Glutamatergic neuron (in vitro differentiated cells): ENCODE measurements around the gene SPPL2C. TPM values are rescaled to one million over a fixed set of nuclear protein-coding genes. Genes with fewer than 3 reads are reported as not detected.
A peak's percentile ranks its signal among the peaks of the same experiment; 100 is the strongest.

Experiments
- DNase-seq: peaks from one replicate; pipeline ENCODE4 v3.0.0; 2022
- H3K27ac Mint-ChIP-seq: one replicate; pipeline ENCODE4 v1.8.0; 2020; ENCODE audit warnings: mild to moderate bottlenecking, mixed read lengths, inconsistent platforms; ENCODE audit not compliant: unreplicated experiment
- H3K27me3 Mint-ChIP-seq: one replicate; pipeline ENCODE4 v1.8.0; 2020; ENCODE audit warnings: mild to moderate bottlenecking, moderate library complexity, mixed read lengths, inconsistent platforms; ENCODE audit not compliant: unreplicated experiment
- H3K36me3 Mint-ChIP-seq: one replicate; pipeline ENCODE4 v1.8.0; 2020; ENCODE audit warnings: mild to moderate bottlenecking, mixed read lengths, inconsistent platforms; ENCODE audit not compliant: unreplicated experiment
- H3K4me1 Mint-ChIP-seq: one replicate; pipeline ENCODE4 v1.8.0; 2020; ENCODE audit warnings: mild to moderate bottlenecking, low read depth, mixed read lengths, inconsistent platforms; ENCODE audit not compliant: unreplicated experiment
- H3K4me3 Mint-ChIP-seq: one replicate; pipeline ENCODE4 v1.8.0; 2020; ENCODE audit warnings: mild to moderate bottlenecking, mixed read lengths, inconsistent platforms; ENCODE audit not compliant: unreplicated experiment
- H3K9me3 Mint-ChIP-seq: one replicate; pipeline ENCODE4 v1.8.0; 2020; ENCODE audit warnings: mild to moderate bottlenecking, moderate library complexity, mixed read lengths, inconsistent platforms; ENCODE audit not compliant: unreplicated experiment
- CTCF ChIP-seq: fragments of 200-600 bp; sonication (generic); IDR thresholded peaks from one replicate; pipeline ENCODE4 v1.5.0; 2021; ENCODE audit not compliant: partially characterized antibody, unreplicated experiment
- total RNA-seq: library from RNA; stranded (reverse); fragmentation: NEBNext Ultra II Directional; extraction: Animal tissue kit (Norgen Biotek cat#: 25700); gene quantifications from one replicate; pipeline ENCODE4 v1.2.1, GENCODE V29; 2021; ENCODE audit not compliant: unreplicated experiment

Gene SPPL2C
- total RNA-seq, 1 donor from 2014 or later: not detected

GRCh38 chr17:45851873-45852272 lies 7.2 kb downstream of the SPPL2C start:
- DNase-seq: no peak
- Mint-ChIP-seq H3K4me3 (no peak overlapping the region), H3K4me1 (peaks cover 7% of the 10 kb centered on the region), H3K9me3 (peaks cover 6% of the 10 kb centered on the region), H3K36me3 (no peaks in the 10 kb centered on the region), H3K27ac (no peak overlapping the region), H3K27me3 (peaks cover 5% of the 10 kb centered on the region)
- no peak for TF ChIP-seq CTCF

- peak; percentile 97 for TF ChIP-seq CTCF
- H3K36me3 Mint-ChIP-seq: no peaks in the 10 kb centered on the region
- H3K27me3 Mint-ChIP-seq: peaks cover 5% of the 10 kb centered on the region
- H3K9me3 Mint-ChIP-seq: peaks cover 8% of the 10 kb centered on the region
- no peak overlapping the region for H3K27ac Mint-ChIP-seq
- H3K4me1 Mint-ChIP-seq: peaks cover 9% of the 10 kb centered on the region
- no peak overlapping the region for H3K4me3 Mint-ChIP-seq
- DNase-seq: peak; percentile 72
Measured at GRCh38 chr17:45852535-45853297, 8.0 kb downstream of the SPPL2C start.

GRCh38 chr17:45854209-45854608 lies 9.5 kb downstream of the SPPL2C start:
- peaks cover 5% of the 10 kb centered on the region for H3K27me3 Mint-ChIP-seq
- H3K4me3 Mint-ChIP-seq: no peak overlapping the region
- no peaks in the 10 kb centered on the region for H3K36me3 Mint-ChIP-seq
- H3K9me3 Mint-ChIP-seq: peaks cover 8% of the 10 kb centered on the region
- DNase-seq: no peak
- H3K27ac Mint-ChIP-seq: no peak overlapping the region
- H3K4me1 Mint-ChIP-seq: peaks cover 13% of the 10 kb centered on the region
- TF ChIP-seq CTCF: no peak

- TF ChIP-seq CTCF: no peak
- no peak overlapping the region for H3K4me3 Mint-ChIP-seq
- DNase-seq: no peak
- H3K27me3 Mint-ChIP-seq: peaks cover 5% of the 10 kb centered on the region
- H3K9me3 Mint-ChIP-seq: peaks cover 8% of the 10 kb centered on the region
- no peaks in the 10 kb centered on the region for H3K36me3 Mint-ChIP-seq
- H3K4me1 Mint-ChIP-seq: peaks cover 13% of the 10 kb centered on the region
- H3K27ac Mint-ChIP-seq: no peak overlapping the region
Measured at GRCh38 chr17:45855691-45856336, 11.1 kb downstream of the SPPL2C start.

GRCh38 chr17:45857977-45858708 lies 13.5 kb downstream of the SPPL2C start:
- H3K9me3 Mint-ChIP-seq: peaks cover 12% of the 10 kb centered on the region
- peaks cover 18% of the 10 kb centered on the region for H3K4me1 Mint-ChIP-seq
- DNase-seq: no peak
- H3K36me3 Mint-ChIP-seq: no peaks in the 10 kb centered on the region
- no peak for TF ChIP-seq CTCF
- peaks cover 7% of the 10 kb centered on the region for H3K27me3 Mint-ChIP-seq
- H3K27ac Mint-ChIP-seq: no peak overlapping the region
- H3K4me3 Mint-ChIP-seq: no peak overlapping the region
